SKM-1 (cell line): ENCODE results near the gene RAPGEF5.

Experiments
- DNase-seq: peaks from one replicate; lab custom pipeline; 2025; ENCODE audit not compliant: unreplicated experiment; lab: John Stamatoyannopoulos, UW

The RAPGEF5 gene

DNA sequence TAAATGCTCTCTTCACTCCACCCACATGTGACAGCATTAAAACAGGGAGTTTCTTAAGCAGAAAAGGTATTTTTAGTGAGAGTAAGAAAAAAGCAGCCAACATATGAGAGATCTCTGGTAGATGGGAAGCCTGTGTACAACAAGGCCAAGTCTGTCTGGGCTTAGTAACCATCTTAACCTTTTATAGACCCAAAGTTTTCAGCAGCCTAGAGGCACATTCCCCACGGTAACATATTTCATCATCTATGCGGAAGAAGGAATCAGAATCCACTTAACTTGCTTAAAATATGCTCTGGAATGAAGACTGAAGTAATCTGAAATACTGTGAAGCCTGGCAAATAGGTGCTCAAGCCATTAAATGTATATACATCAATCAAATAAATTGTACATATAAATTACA lies 127.8 kb downstream of the RAPGEF5 start:
- DNase-seq = no peak

DNA sequence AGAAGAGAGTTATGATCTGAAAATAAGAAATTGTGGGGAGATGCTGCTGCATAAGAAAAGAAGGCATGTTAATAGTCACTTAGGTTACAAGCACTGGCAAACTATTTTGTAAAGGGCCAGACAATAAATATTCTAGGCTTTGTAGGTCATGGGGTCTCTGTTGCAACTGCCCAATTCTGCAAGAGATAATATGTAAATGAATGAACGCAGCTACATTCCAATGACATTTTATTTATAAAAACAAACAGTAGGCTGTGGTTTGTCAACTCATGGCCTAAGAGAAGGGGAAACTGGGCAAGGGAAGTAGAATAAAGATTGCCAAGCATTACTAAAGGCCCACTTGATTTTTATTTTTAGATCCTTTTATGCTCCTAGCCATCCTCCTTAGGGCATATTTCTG lies 133.1 kb downstream of the RAPGEF5 start:
- DNase-seq = no peak

- no peak for DNase-seq
These were observed 136.0 kb downstream of the RAPGEF5 start for GRCh38 chr7:22220941-22221340.

- DNase-seq = no peak
These were observed 137.0 kb downstream of the RAPGEF5 start for GRCh38 chr7:22219739-22220493.

DNA sequence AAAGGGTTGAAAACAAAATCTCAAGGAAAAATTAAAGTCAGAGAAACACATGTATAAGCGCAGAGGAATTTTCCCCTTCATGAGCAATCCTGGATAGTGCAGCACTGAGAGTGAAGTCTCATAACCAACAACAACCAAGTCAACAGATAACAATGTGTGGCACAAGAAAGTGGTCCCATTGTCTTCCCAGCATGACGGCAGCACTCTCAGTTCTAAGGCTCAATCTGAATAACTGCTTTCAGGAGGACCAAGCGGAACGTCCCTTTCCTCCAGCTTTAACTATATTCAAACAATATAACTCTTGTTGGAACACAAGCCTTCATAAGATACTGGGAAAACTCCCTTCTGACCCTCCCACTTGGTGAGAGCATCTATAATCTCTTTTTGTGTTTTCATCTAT lies 137.9 kb downstream of the RAPGEF5 start:
- no peak for DNase-seq

DNA sequence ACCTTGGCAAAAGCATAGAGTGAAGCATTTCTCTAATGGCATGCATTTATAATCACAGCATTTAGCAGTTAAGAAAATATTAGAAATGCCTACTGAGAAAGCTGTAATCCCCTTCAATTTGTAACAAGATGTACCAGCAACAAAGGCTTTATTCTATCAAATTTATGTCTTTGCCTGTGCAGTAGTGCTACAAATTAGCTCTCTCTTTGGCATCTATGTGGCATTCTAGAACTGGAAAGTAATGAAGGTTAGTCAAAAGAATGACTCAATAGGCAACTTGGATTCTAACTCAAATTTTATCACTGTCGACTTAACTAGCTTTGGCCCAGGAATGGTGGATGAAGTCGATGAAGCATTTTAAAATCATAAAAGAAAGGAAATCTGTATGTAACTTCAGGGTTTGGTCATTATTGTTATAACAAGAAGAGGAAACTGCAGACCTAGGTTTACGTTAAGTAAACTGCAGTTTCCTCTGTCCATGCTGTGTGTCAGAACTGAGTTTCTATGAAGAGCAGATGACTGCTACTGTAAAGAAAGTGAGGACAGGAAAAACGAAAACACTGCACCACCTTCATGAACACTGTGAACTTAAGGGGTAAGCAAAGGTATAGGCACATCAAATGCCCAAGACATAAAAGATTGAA lies 140.0 kb downstream of the RAPGEF5 start:
- no peak for DNase-seq

GRCh38 chr7:22216309-22216708 lies 140.6 kb downstream of the RAPGEF5 start:
- no peak for DNase-seq

- no peak for DNase-seq
These were observed 143.0 kb downstream of the RAPGEF5 start for GRCh38 chr7:22214000-22214399.

- no peak for DNase-seq
These were observed 143.9 kb downstream of the RAPGEF5 start for GRCh38 chr7:22213081-22213480.

DNA sequence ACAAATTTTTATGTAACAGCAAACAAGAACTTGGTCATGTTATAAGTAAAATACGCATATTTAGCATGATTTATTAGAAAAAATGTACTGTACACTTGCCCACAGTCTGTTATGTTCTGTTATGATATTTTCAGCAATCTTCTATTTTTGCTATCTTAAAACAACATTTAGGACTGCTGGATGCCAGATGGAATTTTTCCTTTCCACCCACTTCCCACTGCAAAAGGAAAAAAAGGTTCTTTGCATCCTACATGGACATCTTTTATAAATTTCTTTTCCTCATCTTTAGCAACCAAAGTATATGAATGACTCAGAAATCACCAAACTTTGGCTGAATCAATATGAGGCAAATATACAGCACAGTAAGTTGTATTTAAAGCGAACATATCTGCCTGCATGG lies 146.0 kb downstream of the RAPGEF5 start:
- no peak for DNase-seq

DNA sequence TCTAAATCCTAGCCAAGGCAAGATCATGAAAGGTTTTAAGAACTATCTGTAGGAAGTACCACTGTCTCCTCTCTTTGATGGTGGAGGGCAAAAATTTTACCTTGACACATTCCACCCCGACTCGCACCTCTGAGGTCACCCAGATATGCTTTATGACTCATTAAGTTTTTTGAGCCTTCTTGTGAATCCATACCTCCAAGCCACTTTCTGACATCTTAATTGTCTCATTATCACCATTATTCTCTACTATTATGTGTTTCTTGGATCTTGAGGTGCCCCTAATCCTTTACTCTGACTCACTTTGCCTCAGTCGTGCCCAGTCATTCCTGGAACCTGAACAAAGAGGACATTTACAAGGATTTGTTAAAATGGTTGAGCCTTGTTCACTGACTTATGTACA lies 146.6 kb downstream of the RAPGEF5 start:
- no peak for DNase-seq

GRCh38 chr7:22208799-22209198 lies 148.2 kb downstream of the RAPGEF5 start:
- no peak for DNase-seq

DNA sequence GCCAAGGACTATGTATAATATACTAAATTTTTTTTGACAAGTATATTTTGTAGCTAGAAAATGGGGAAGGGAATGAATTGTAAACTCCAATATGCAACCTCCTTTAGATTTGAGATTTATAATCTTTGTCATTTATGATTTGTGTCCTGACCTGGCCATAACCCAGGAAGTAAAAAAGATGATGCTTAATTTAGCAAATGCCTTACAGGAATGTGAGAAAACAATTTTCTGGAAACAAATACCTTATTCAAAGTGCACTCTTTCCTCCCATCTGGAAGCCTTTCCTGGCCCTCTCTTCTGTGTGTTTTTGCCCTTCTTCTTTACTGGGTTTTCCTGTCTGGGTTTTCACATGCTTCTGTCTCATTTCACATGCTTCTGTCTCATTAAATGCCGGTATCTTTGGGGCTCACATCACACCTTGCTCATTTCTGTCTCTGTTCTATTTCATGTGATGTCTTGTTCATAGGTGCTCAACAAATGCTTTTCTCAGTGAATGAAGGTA lies 149.2 kb downstream of the RAPGEF5 start:
- DNase-seq = no peak

DNA sequence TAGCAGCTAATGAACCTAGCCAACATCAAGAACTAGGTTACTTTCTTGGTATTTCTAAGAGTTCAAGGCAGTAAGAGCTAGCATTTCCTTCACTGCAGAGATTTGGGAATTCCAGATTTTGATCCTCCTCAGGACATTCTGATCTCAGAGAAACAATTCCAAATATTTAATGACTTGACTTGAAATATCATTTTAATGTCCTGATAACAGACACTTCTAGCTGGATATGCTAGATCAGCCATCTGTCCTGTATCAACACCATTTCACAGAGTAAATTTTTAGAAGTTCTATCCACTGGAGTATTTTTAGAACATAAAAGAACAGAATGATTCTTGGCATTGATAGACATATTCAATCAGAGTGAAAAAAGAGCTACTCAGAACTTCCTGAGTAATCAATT lies 151.3 kb downstream of the RAPGEF5 start:
- DNase-seq = no peak

DNA sequence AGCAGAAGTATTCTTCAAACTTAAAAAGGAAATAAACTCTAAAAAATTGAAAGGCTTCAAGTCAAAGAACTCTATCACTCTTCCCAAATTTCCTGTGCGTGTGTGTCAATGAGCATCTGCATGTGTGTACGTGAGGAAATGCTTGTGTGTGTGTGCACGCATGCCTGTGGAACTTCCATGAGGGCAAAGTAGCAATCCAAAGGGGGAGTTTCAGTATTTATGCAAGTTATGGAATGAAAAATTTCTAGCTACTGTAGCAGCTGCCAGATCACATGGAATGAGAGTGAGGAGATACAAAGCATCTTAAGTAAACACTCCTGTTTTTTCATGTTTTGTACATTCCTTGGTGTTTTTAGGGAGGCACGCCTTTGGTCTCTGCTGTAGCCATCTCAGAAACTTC lies 152.6 kb downstream of the RAPGEF5 start:
- DNase-seq = no peak

GRCh38 chr7:22202141-22202540 lies 154.8 kb downstream of the RAPGEF5 start:
- no peak for DNase-seq

- DNase-seq = no peak
These were observed 155.6 kb downstream of the RAPGEF5 start for GRCh38 chr7:22201186-22201880.

DNA sequence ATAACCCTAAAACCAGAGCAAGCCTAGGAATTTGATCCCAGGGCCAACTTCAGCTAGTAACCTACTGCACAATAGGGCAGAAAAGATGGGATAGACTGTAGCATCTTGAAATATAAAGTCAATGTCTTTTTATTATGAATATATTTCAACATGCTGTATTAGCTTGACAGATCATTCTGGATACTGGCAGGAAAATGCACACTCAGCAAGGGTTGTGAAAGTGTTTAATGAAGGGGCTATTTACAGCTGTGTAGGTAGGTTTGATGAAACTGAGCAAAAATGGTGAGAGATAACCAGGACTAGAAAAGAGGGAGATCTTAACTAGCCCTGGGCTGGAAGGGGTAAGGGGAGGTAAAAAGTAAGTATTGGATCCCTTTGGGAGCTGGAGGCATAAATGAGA lies 156.2 kb downstream of the RAPGEF5 start:
- DNase-seq = no peak

DNA sequence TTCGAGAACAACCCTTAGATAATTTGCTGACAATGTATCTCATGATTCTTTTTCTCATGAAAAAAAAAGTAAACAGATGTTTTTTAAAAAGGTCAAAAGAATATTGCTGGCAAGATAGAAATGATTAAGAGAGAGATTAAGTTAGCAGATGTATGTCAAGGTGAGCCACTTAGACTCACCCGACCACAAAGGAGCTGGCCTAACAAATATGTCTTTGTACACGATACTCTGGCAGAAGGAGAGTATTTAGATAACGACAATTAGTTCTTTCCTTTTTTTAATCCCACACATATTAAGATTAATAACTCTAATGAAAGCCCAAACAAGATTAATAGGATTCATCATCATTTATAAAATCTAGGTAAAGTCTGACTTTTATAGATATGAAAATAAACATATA lies 156.7 kb downstream of the RAPGEF5 start:
- no peak for DNase-seq

- no peak for DNase-seq
These were observed 159.6 kb downstream of the RAPGEF5 start for GRCh38 chr7:22197376-22197775.

DNA sequence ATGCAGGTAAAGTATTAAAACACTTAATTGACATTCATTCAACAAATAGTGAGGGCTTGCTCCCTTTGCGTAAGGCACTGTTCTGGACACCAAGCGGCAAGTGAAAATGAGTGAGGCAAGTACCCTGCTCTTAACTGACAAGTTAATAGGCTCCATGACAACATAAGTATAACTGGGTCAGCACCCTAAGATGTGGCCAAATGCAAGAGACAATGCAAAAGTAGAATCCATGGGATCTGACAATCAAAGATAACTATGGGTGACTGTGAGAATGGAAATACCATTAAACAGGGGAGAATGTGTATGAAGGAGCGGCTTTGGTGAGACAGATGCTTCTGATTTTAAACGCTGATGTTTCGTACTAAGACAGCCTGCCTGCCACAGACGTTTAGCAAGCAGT lies 160.5 kb downstream of the RAPGEF5 start:
- DNase-seq = no peak
